GM18519 (cell line): Measurements from ENCODE around the gene PHLDA3.
A peak's percentile ranks its signal among the peaks of the same experiment; 100 is the strongest.

ENCODE experiments used
- ATAC-seq: cut with Tn5 transposase; IDR thresholded peaks from one replicate; pipeline ENCODE4 v1.9.1; 2021; ENCODE audit warnings: mild to moderate bottlenecking, moderate library complexity; ENCODE audit not compliant: unreplicated experiment, low FRiP score

The PHLDA3 gene

DNA sequence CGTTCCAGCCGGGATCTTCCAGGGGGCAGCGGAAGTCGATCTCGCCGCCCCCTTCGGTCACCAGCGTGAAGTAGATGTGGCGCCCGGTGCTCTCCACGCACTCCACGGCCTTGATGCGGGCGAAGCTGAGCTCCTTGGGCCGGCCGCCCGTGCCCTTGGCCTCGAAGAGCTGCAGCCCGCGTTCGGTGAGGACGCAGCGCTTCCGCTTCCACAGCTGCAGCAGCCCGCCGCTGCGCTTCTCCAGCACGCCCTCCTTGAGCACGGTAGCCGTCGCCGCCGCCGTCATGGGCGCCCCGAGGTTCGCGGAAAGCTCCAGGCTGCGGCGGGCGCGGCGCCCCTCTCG lies 516 bp downstream of the PHLDA3 start:
- ATAC-seq = peak; percentile 24

DNA sequence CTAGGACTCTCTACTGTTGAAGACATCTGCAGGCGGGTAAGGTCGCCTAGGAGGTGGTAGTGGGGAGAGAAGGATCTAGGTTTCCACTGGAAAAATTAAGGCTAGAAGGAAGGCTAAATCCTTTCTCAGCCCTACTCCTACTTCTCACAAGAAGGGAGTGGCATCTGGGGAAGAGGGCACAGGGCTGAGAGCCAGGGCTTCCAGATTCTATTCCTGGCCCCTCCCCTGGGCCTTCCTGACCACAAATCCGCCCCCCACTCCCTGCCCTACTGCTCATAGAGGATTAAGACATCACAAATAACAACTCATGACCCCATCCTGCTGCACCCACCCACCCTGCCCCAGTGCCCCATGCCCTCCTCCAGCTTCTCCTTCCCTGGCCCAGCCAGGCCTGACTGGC lies 2.5 kb downstream of the PHLDA3 start:
- no peak for ATAC-seq

DNA sequence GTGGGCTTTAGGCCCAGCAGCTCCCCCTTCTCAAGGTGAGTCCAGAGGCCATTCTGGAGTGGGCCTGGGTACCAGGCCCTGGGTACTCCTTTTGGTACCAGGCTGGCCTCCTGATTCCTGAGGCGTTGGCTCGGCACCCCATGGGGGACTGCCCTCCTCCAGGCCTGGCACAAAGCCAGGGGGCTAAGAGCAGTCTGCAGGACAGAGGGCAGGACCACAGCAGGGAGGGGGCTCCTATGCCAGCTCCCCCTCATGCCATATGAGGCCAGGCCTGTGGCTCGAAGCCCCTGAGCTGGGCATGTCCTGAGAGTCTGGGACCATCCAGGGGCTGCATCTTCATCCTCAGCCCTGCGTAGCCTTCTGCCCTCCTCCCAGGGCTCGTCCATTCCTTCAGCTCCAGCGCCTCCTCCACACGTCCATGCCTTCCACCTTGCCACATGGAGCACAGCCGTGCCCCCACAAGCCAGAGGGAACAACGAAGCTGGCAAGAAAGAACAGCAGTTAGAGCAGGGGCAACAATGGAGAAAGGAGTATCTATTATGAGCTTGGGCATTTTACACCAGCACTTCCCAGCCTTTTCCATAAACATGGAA lies 3.2 kb downstream of the PHLDA3 start:
- no peak for ATAC-seq

DNA sequence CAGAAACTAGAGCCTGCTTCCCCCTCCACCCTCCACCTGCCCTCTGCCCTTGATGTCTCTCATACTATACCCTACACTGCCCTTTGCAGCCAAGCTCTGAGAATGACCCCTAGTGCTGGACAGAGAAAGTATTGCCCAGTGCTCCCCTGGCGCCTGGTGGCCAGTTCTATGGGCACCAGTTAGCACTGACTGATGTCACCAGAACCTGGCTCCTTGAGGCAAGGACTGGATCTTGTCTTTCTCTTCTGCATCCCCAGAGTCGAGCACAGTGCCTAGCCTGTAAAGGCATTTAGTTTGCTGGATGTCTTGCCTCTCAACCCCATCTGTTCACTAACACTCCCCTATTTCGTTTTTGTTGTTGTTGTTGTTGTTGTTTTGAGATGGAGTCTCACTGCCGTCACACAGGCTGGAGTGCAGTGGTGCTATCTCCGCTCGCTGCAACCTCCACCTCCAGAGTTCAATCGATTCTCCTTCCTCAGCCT lies 5.9 kb downstream of the PHLDA3 start:
- no peak for ATAC-seq

DNA sequence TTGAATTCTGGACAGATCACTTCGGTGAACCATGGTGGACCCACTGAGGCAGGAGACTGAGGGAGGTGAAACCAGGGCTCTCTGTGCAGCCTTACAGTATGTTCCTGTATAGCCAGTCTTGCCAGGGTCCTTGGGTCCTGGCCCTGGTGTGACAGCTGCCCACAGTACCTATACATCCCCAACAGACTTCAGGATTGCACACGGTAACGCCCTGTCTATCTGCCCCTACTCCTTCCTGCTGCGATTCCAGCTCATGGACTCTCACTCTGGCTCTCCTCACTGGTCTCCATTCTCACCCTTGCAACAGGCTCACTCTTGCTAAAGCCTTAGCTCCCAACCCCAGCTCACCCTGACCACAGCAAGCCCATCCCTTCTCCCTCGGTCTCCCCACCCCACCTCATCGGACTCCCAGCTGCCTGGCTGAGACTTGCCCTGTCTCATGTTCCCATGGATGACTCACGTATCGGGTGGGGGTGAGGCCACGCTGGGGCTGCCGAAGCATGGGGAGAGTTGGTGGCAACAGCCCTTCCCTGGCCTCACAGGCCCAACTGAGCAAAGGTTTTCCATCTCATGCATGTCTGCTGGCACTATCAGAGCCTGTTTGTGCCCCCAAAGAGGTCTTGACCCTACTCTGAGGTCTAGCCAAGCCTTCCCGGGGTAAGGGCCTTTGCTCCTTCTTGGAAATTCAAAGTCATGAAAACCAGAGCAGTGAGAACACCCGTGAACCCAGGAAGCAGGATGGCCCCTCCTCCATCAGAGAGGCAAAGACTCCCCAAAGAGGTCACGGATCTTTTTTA lies 7.1 kb downstream of the PHLDA3 start:
- ATAC-seq = no peak

DNA sequence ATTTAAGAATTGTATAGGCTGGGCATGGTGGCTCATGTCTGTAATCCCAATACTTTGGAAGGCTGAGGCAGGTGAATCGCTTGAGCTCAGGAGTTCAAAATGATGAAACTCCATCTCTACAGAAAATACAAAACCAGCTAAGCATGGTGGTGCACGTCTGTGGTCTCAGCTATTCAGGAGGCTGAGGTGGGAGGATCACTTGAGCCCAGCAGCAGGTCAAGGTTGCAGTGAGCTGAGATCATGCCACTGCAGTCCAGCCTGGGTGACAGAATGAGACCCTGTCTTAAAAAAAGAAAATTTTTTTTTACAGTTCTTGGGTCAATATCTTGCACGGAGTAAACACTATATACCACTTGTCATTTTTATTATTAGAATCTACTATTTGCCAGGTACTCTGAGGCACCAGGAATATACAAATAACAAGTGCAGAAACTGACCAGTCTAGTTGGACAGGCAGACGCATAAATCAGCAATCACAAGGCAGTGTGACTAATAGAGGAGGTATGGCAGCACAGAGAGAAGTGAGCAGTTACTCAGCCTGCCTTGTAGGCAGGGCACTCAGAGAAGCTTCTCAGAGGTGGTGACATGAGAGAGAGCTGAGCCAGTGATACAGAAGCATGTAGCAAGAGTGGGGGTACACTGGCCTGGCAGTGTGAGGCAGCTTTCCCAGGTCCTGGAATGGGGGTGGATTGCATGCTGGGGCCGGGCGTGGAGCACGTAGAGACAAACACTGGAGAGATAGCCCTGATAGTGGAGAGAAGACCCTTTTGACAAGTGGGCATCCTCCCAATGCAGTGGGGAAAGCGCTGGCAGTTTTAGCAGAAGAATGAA lies 8.0 kb downstream of the PHLDA3 start:
- ATAC-seq = no peak

DNA sequence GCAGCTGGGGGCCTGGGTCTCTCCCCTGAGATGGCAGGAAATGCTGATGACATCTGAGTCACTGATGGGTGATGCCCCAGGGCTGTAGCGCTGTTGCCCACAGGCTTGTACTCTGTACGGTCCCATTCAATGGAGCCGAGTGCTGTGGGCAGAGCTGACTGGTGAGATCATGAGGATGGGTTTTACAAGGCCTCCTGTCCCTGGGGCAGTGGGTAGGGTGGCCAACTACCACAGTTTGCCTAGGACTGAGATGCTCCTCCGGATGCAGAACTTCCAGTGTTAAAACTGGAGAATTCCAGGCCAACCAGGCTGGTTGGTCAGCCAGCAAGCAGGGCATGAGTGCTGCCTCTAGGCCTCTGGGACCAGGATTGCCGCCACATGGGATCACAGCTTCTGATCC lies 9.2 kb downstream of the PHLDA3 start:
- no peak for ATAC-seq

DNA sequence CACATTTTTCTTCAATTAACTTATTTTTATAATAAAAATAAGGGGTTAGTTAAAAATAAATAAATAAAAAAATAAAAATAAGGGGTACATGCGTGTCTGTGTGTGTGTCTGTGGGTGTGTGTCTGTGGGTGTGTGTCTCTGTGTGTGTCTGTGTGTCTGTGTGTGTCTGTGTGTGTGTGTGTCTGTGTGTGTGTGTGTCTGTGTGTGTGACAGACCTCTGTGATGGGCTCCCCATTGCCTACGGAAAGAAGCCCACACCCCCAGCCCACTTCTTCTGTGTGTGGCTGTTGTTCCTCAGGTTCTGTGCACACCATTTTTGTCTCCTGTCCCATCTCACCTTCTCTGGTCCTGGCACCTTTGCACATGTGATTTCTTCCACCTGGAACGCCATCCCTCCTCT lies 9.9 kb downstream of the PHLDA3 start:
- ATAC-seq = no peak

DNA sequence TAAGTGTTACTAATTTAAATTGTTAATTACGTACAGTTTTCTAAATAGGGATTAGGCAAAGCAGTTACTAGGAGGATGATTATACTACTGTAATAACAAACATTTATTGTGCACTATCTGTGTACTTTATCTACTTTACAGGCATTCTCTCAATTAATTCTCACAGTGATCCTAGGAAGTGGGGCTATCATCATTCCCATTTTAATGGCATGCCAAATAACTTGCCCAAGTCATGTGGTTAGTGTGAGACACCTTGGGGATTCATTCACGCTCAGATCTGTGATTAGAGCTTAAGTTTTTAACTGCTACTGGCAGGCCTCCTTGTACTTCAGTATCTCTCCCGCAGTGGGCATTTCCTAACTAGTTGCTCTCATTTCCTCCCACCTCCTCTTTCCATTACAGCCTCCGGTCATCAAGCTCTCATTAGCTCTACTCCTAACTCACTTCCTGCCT lies 11.5 kb downstream of the PHLDA3 start:
- ATAC-seq = no peak

DNA sequence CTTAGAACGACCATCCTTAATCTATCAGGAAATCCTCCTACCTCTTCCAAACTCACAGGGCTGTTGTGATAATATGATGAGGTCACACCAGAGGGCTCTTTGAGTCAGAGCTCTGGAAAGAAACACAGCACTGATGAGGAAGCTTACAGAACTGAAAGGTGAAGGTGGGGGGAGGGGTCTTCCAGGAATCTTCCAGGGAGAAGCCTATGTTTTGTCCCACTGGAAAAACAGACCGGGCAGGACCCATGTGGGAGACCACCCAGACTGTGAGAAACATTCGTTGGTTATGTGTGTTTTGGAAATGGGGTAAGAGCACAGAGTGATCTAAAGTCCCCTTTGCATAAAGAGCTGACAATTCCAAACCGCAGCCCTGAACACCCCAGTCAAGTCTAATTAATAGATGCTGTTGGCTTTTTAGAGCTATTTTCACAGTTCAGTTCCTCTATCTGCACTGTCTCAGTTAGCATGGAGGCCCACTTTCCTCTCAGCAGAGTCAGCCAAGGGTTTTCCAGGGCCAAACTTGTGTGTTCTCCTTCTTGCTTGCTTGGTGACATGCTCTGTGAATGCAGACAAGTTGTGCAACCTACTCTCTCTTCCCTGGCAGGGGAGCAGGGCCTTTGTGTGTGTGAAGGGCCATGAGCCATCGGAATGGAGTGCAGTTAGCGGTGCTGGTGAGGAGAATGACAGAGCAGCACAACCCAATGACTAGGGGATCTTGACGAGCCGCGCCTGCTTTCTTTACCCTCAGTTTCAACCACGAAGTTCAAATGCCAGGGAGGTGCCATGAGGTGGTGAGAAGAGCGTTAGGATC lies 12.3 kb downstream of the PHLDA3 start:
- ATAC-seq = no peak

DNA sequence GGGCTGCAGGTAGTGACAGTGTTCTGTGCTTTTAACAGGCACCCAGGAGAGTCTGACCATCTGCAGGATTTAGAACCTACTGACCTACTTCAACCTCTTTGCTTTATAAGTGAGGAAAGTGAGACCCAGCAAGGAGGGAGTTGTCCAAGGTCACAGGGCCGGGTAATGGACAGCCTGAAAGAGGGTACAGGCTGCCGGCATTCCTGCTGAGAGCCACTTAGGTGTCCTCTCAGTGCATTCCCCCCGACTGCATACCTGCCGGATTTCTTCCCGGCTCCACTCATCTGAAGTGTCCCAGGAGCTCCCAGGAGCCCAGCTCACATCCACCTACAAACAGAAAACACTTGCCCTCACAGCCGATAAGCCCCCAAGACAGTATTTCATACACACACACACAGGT lies 13.9 kb downstream of the PHLDA3 start:
- no peak for ATAC-seq

DNA sequence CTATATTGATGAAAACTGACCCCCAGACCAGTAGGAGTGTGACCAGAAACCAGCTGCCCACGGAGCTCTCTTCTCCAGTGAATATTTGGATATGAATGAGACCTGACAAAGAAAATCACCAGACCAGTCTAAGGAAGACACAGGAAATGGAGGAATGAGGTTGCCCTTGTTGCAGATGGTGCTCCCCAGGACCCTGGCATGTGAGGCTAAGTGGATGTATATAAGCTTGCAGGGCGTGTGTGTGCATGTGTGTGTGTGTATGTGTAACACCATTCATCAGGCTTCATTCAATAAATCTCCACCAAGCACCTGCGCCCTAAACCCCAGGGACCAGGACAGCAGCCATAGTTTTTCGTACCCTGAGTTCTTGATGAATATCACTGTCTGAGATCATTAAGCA lies 14.4 kb downstream of the PHLDA3 start:
- no peak for ATAC-seq

DNA sequence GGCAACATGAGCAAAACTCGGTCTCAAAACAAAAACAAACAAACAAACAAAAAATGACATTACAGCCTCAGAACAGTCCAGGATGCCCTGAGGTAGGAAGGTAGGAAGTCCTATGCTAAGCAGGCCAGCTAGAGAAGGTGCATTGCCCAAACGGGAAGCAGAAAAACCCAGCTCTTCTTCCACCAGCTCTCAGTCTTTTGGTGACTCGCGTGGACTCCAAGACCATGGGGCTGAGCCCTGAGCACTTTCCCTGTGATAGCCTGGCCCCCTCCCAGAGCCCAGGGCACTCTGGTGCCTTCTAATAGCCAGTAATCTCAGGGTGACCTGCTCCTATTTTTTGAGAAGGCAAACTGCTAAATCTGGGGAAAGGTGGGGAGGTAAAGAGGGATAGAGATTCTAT lies 16.1 kb downstream of the PHLDA3 start:
- no peak for ATAC-seq

DNA sequence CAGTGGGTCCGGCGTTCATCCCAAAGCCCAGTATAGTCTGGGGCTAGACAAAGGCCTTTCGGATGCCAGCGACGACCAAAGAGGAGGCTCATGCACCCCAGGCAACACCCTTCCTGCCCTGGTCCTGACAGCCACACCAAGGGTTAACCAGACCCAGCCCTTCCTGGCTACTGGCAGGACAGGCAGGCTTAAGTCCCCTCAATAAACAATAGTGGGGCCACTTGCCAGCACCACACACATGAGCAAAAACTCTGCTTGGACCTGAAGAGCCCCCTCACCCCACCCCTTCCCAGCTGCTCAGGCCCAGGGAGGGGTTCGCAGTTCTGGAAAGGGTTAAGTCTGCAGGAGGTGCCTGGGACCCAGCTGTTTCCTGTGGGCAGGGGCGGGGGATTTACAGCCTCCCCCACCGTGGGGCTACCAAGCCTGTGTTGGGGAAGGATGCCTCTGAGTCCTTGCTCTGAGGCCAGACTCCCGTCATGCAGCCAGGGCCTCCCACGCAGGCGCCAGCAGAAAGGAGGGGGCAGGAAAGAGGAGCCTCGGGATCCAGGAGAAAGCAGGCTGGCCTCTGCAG lies 18.2 kb downstream of the PHLDA3 start:
- ATAC-seq = no peak

DNA sequence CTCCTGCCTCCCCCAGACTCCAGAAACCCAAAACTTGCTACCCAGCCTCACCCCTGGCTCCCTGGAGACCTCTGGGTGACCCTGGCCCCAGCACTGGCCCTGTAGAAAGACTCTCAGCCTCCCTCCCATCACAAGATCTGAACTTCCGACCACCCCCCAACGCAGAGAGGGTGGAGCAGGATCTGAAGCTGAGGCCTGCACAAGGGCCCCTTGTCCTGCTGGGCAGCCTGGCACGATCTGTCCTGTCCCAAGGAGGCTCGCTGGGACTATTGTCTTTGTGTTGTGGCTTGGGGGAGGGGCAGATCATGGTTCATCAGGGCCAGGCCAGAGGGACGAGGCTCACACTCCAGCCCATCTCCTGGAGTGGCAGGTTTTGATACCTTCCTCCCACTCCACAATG lies 20.0 kb downstream of the PHLDA3 start:
- no peak for ATAC-seq

DNA sequence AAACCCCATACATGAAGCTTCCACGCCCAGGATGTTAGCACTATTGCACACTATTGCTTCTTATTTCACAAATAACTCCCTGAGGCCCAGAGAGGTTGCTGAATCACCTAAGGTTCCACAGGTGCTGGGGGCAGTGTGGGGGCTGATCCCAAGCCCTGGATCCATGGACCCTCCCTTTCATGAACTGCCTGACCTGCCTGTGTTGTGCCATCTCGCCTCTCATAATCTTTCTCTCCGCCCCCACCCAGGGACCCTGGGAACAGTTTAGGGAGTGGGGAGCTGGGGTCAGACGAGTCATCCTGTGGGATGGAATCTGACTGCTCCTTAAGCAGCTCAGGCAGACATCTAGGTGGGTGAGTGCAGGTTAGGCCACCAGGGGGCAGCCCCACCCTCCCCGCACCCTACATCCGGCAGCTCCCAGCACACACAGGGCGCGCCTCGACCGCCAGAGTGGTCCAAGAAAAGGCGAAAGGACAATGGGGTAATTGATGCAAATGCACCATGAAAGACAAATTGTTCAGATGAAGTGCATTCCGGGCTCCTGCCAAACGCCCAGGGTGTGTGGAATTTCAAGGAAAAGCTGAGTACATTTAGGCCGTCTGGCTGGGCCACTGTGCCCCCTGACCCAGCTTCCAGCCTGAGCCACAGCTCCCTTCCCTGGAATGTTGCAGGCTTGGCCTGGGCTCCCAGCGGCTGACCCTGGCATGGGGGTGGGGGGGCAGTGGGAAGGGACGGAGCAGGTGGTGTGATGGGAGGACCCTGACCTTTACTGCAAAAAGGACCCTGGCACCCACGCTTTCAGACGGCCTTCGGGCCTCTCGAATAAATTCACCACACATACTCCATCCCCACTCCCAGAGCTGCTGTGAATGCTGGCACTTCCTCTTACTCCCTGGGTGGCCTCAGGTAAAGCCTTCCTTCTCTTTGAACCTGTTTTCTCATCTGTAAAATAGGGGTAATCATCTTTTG lies 20.8 kb downstream of the PHLDA3 start:
- ATAC-seq = no peak

DNA sequence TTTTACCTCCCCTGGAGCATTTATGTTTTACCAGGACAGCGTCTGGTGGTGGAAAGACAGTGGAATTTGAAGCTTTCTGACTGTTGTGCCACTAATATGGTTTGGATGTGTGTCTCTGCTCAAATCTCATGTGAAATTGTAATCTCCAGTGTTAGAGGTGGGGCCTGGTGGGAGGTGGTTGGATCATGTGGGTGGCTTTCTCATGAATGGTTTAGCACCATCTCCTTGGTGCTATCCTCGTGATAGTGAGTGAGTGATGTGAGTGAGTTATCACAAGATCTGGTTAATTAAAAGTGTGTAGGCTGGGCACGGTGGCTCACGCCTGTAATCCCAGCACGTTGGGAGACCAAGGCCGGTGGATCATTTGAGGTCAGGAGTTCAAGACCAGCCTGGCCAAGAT lies 23.7 kb downstream of the PHLDA3 start:
- ATAC-seq = no peak

DNA sequence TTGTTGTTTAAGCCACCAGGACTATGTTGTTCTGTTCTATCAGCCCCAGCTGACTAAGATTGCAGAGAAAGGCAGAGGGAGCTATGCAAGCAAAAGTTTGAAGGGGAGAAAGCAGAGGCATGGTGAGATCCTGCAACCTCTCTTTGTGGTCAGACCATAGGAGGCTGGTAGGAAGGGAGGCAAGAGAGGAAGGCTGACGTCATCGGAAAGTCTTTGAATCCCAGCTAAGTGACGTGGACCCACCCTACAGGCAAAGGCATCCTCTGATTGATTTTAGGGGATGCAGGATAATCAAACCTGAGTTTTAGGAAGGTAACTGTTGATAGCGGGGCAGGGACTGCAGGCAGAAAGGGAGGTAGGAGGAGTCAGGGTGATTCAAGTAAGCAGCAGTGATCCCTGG lies 24.2 kb downstream of the PHLDA3 start:
- no peak for ATAC-seq

DNA sequence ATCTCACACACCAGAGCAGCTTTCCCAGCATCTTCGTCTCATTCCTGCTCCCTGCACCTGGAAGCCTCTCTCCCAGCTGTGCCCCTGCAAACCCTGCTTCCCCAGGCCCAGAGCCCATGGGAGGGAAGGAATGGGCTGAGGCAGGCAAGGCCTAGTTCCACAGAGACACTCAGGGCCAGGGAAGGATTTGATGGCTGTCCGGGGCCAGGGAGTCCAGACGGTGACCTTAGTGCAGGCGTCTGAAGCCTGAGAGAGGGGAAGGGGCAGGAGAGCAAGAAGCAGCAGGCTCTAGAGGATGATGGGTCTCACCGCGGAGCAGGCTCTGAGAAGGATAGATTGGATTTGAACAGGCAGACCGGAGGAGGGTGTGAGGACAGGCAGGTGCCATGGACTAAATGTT lies 25.2 kb downstream of the PHLDA3 start:
- ATAC-seq = no peak
